Measurements from ENCODE around the gene DPPA4.

The DPPA4 gene

GRCh38 chr3:109325657-109326056, 11.7 kb downstream of the DPPA4 start:
- Histone ChIP-seq H3K4me3 (no peak overlapping the region), H3K27ac (no peak overlapping the region)
- TF ChIP-seq CTCF (IDR thresholded peaks at IDR 0.05) = no peak
- DNase-seq (ENCODE audit: low spot score) = no peak

- DNase-seq (ENCODE audit: low spot score) = no peak
- Histone ChIP-seq H3K27ac (no peak overlapping the region), H3K4me3 (no peak overlapping the region)
- TF ChIP-seq CTCF (IDR thresholded peaks at IDR 0.05) = no peak
These were observed 12.2 kb downstream of the DPPA4 start for GRCh38 chr3:109325109-109325508.

- no peak within 1 kb of the TSS for H3K4me3 ChIP-seq
- no peak for TF ChIP-seq CTCF (IDR thresholded peaks at IDR 0.05)
- no peak for DNase-seq (ENCODE audit: low spot score)
- no peak within 1 kb of the TSS for H3K27ac ChIP-seq
These were observed 21.1 kb downstream of the DPPA4 start, which contains the start of gene DPPA2 for GRCh38 chr3:109316162-109316730. Gene DPPA2 (minus strand): TSS chr3:109316517. CDS start chr3:109314542, 1,975 bp downstream.

- no peak for DNase-seq (ENCODE audit: low spot score)
- no peak for TF ChIP-seq CTCF (IDR thresholded peaks at IDR 0.05)
- Histone ChIP-seq H3K27ac (no peak overlapping the region), H3K4me3 (no peak overlapping the region)
These were observed 24.3 kb downstream of the DPPA4 start for GRCh38 chr3:109313061-109313460.

GRCh38 chr3:109297496-109297895, 39.9 kb downstream of the DPPA4 start:
- Histone ChIP-seq H3K4me3 (no peak overlapping the region), H3K27ac (no peak overlapping the region)
- DNase-seq (ENCODE audit: low spot score) = no peak
- TF ChIP-seq CTCF (IDR thresholded peaks at IDR 0.05) = no peak

GRCh38 chr3:109284071-109284470, 53.3 kb downstream of the DPPA4 start:
- no peak overlapping the region for H3K4me3 ChIP-seq
- no peak for TF ChIP-seq CTCF (IDR thresholded peaks at IDR 0.05)
- no peak overlapping the region for H3K27ac ChIP-seq
- DNase-seq (ENCODE audit: low spot score) = no peak

- Histone ChIP-seq H3K4me3 (no peak overlapping the region), H3K27ac (no peak overlapping the region)
- DNase-seq (ENCODE audit: low spot score) = no peak
- TF ChIP-seq CTCF (IDR thresholded peaks at IDR 0.05) = no peak
These were observed 58.8 kb downstream of the DPPA4 start for GRCh38 chr3:109278546-109278945.

Data from coronary artery (tissue), 2 donors.